Stimulated activated CD4-positive, alpha-beta T cell treated with anti-CD3 and anti-CD28 coated beads, TNF-alpha, amount 100 ng/mL, for 24 hours (primary cell): ENCODE results near the gene ABHD2.

Experiments used
- DNase-seq, 3 experiments: peaks; one replicate each; pipeline ENCODE4 v3.0.0-alpha.2; 2020; ENCODE audit warnings: low read depth in 3 of 3

The ABHD2 gene

GRCh38 chr15:89192136-89192535 is 103.9 kb downstream of the ABHD2 start:
- no peak for DNase-seq

GRCh38 chr15:89192766-89193165 is 104.5 kb downstream of the ABHD2 start:
- DNase-seq: no peak

- no peak for DNase-seq
Measured at GRCh38 chr15:89194608-89195007, 106.4 kb downstream of the ABHD2 start.

GRCh38 chr15:89195836-89196235 is 107.6 kb downstream of the ABHD2 start:
- DNase-seq: no peak

- no peak for DNase-seq
Measured at GRCh38 chr15:89196241-89196640, 108.0 kb downstream of the ABHD2 start.

GRCh38 chr15:89196994-89197393 is 108.7 kb downstream of the ABHD2 start:
- DNase-seq: peak in 1 of 3 experiments; percentile 49

- DNase-seq: no peak
Measured at GRCh38 chr15:89197503-89197971, 109.3 kb downstream of the ABHD2 start.

GRCh38 chr15:89198196-89198595 is 109.9 kb downstream of the ABHD2 start:
- DNase-seq: no peak

GRCh38 chr15:89198934-89199333 is 110.7 kb downstream of the ABHD2 start:
- no peak for DNase-seq

GRCh38 chr15:89199746-89200145 is 111.5 kb downstream of the ABHD2 start:
- DNase-seq: no peak

GRCh38 chr15:89200182-89200581 is 111.9 kb downstream of the ABHD2 start:
- no peak for DNase-seq

- DNase-seq: no peak
Measured at GRCh38 chr15:89201465-89202005, 113.3 kb downstream of the ABHD2 start.

GRCh38 chr15:89203705-89204273 is 115.5 kb downstream of the ABHD2 start:
- DNase-seq: peak in 2 of 3 experiments; percentile 10 to 17

GRCh38 chr15:89205991-89206585 is 117.8 kb downstream of the ABHD2 start:
- DNase-seq: no peak

GRCh38 chr15:89206908-89207331 is 118.7 kb downstream of the ABHD2 start:
- peak; percentile 46 to 72 (median 57) for DNase-seq

GRCh38 chr15:89208256-89208655 is 120.0 kb downstream of the ABHD2 start:
- no peak for DNase-seq

GRCh38 chr15:89209057-89209456 is 120.8 kb downstream of the ABHD2 start:
- no peak for DNase-seq

- no peak for DNase-seq
Measured at GRCh38 chr15:89211678-89212170, 123.5 kb downstream of the ABHD2 start.

- DNase-seq: no peak
Measured at GRCh38 chr15:89215627-89216026, 127.4 kb downstream of the ABHD2 start.

- DNase-seq: no peak
Measured at GRCh38 chr15:89217031-89217430, 128.8 kb downstream of the ABHD2 start.

- no peak for DNase-seq
Measured at GRCh38 chr15:89217686-89218376, 129.6 kb downstream of the ABHD2 start.

GRCh38 chr15:89218531-89218930 is 130.3 kb downstream of the ABHD2 start:
- DNase-seq: no peak

GRCh38 chr15:89221543-89221942 is 133.3 kb downstream of the ABHD2 start, which contains the start of gene RLBP1:
TSS of gene RLBP1 (minus strand) at chr15:89221579. CDS start at chr15:89218975, 2,604 bp downstream.
- DNase-seq: no peak
